Brain microvascular endothelial cell (primary cell): Measurements from ENCODE around the gene SSX5.
"Not testable (repeated sequence)": the region's sequence is repeated elsewhere in the genome, so short reads cannot be mapped to it uniquely, and the experiment has no call there.

Experiments
- DNase-seq: peaks from one replicate; pipeline ENCODE4 v3.0.0-alpha.2; 2020
- H3K27ac ChIP-seq: fragments of 250-450 bp; sonication (Bioruptor Pico); 2 replicates; pipeline ENCODE4 v1.5.1; 2020; ENCODE audit warnings: mild to moderate bottlenecking, moderate library complexity
- H3K27me3 ChIP-seq: fragments of 250-450 bp; sonication (Bioruptor Pico); replicated peaks from 2 replicates; pipeline ENCODE4 v1.5.1; 2020; ENCODE audit warnings: mild to moderate bottlenecking
- H3K36me3 ChIP-seq: fragments of 250-450 bp; sonication (Bioruptor Pico); replicated peaks from 2 replicates; pipeline ENCODE4 v1.5.1; 2020; ENCODE audit warnings: mild to moderate bottlenecking
- H3K4me3 ChIP-seq: 2 replicates; pipeline ENCODE4 v1.5.1; 2011; ENCODE audit warnings: low read depth, mild to moderate bottlenecking, control low read depth, low read length, moderate library complexity
- CTCF ChIP-seq: IDR thresholded peaks from 2 replicates; pipeline ENCODE4 v1.5.1; 2011; ENCODE audit warnings: low read depth, mild to moderate bottlenecking, moderate library complexity, low read length, control low read depth, inconsistent platforms; ENCODE audit errors: missing control alignments
- in situ Hi-C: cut with HindIII; loops from 2 replicates; pipeline ENCODE4 v1.10.0; 2017; ENCODE audit warnings: low sequenced_read_pairs, low pct_ligation_motif_present

The SSX5 gene

DNA sequence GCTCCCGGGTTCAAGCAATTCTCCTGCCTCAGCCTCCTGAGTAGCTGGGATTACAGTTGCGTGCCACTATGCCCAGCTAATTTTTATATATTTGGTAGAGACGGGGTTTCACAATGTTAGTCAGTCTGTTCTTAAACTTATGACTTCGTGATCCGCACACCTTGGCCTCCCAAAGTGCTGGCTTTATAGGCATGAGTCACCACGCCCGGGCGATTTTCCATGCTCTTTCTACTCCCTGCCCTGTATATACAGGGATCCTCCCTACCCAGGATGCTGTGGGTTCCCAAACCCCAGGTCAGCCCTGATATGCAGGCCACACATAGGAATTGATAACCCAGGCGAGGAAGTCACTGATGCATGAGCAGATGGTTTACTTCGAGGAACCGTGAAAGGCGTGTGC, 31.4 kb downstream of the SSX5 start:
- no peak for DNase-seq
- in situ Hi-C loops = no loop called here
- H3K36me3 ChIP-seq = no peaks in the 10 kb centered on the region

DNA sequence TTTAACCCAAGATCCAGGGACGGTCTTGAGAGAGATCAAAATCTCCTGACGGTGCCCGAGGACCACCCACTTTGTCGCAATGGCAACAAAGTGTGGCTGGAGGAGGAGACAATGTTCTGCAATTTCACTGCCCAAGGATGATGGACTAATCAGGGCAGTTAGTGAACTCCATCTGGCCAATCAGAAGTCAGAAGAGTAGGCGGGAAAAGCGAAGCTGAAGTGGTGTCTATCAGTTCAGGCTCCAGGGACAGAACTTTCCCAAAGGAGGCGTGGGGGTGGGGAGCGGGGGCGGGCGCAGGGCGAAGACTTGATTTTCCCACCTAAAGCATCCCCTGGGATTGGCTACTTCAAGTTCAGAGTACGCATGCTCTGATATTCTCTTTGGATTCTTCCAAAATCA, 40.6 kb downstream of the SSX5 start:
- DNase-seq = no peak

More for the DNA sequence above, 31.4 kb downstream of the SSX5 start:
- no peak for TF ChIP-seq CTCF
- Histone ChIP-seq H3K4me3 (no peak overlapping the region), H3K27ac (no peak overlapping the region), H3K27me3 (no peaks in the 10 kb centered on the region)

DNA sequence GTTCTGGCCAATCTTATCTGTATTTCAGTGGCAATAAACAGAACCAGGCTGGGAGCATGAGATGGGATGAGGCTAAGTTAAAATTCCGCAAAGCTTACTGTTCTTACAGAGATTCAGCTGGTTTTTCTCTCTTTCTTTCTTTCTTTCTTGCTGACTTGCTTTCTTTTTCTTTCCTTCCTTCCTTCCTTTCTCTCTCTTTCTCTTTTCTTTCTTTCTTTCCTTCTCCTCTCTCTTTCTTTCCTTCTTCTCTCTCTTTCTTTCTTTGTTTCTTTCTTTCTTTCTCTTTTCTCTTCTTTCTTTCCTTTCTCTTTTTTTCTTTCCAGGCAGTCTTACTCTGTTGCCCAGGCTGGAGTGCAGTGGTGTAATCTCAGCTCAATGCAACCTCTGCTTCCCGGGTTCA, 41.8 kb downstream of the SSX5 start:
- in situ Hi-C loops = no loop called here
- TF ChIP-seq CTCF = no peak

More for the DNA sequence above, 40.6 kb downstream of the SSX5 start:
- H3K36me3 ChIP-seq = no peaks in the 10 kb centered on the region
- no peak overlapping the region for H3K27ac ChIP-seq
- no peak overlapping the region for H3K4me3 ChIP-seq
- in situ Hi-C loops = no loop called here
- no peaks in the 10 kb centered on the region for H3K27me3 ChIP-seq
- no peak for TF ChIP-seq CTCF

GRCh38 chrX:48153769-48154168, 42.8 kb downstream of the SSX5 start:
- DNase-seq = no peak
- no peak overlapping the region for H3K27ac ChIP-seq
- no peaks in the 10 kb centered on the region for H3K27me3 ChIP-seq
- no peak overlapping the region for H3K4me3 ChIP-seq
- no peaks in the 10 kb centered on the region for H3K36me3 ChIP-seq
- in situ Hi-C loops = no loop called here
- no peak for TF ChIP-seq CTCF

More for the DNA sequence above, 41.8 kb downstream of the SSX5 start:
- H3K27ac ChIP-seq = no peak overlapping the region
- H3K4me3 ChIP-seq = no peak overlapping the region
- no peak for DNase-seq
- H3K36me3 ChIP-seq = no peaks in the 10 kb centered on the region
- H3K27me3 ChIP-seq = no peaks in the 10 kb centered on the region

- DNase-seq, in situ Hi-C loops, H3K36me3 ChIP-seq, H3K27me3 ChIP-seq, H3K4me3 ChIP-seq, H3K27ac ChIP-seq: not testable (repeated sequence)
These were observed 53.9 kb downstream of the SSX5 start for GRCh38 chrX:48142697-48143096.

DNA sequence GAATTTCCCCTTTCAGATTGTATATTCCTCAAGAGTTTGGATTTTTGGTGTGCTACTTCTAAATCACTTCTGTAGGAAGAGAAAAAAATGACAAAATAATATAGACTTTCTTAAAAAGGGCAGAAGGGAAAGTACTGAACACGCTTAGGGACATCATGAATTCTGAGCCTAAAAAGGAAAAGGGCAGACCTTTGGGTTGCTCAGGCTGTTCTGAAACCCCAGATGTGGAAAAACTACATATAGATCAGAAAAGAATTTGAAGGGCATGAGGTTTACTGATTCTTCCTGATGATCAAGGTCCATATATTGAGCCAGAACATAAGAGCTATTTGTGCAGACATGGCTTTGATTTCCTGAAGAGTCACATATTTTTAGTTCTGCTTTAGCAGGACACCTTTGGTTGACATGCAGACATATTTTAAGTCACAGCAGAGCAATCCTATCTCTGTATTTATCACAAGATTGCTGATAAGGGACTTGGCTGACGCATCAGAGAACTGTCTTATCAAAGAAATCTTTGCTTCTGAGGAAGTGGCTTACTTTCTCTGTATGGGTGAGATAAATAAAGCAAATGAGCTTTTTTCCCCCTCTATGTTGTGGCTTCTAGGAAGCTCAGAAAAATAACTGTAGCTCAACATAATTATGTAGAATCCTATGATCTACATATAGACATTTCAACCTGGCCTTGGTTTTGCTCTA, 54.6 kb downstream of the SSX5 start:
- H3K27ac ChIP-seq, H3K27me3 ChIP-seq, DNase-seq, in situ Hi-C loops, H3K36me3 ChIP-seq, H3K4me3 ChIP-seq: not testable (repeated sequence)

DNA sequence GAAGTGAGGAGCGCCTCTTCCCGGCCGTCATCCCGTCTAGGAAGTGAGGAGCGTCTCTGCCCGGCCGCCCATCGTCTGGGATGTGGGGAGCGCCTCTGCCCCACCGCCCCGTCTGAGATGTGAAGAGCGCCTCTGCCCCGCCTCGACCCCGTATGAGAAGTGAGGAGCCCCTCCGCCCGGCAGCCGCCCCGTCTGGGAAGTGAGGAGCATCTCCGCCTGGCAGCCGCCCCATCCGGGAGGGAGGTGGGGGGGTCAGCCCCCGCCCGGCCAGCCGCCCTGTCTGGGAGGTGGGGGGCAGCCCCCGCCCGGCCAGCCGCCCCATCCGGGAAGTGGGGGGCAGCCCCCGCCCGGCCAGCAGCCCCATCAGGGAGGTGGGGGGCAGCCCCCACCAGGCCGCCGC, 57.5 kb downstream of the SSX5 start:
- H3K27ac ChIP-seq, in situ Hi-C loops, DNase-seq, H3K36me3 ChIP-seq, H3K4me3 ChIP-seq, H3K27me3 ChIP-seq: not testable (repeated sequence)
